ENCODE data around the gene MAGOHB. TPM values are rescaled to one million over a fixed set of nuclear protein-coding genes. Genes with fewer than 3 reads are reported as not detected.

MAGOHB gene
- total RNA-seq, 1 experiment from 2014 or later, result 36.8 TPM

DNA sequence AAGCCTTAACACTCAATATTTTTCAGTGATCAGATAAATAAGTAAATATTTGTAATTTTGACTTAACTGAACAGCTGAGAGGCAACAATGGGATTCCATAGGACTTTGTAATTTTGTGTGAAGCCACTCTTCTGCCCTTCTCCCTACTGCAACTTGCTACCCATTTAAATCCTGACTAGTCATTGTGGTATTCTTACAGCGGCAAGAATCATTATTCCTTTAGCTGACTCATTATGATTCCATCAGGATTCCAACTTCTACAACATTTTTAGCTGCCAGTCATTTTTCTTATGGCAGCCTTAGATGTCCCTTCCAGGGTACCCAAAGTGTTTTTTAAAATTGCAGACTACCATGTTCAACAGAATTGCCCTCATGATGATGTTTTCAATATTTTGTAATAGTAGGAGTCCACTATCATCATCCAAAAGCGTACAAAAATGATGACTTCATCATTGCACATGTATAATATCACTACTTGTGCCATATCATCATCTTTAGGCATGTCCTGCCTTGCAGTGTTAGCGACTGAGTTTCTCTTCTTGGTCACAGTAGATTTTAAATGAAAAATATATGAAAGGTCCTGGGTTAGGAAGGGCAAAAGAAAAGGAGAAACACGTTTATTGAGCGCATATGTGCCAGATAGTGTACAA lies 5.1 kb upstream of the MAGOHB start:
- peak; percentile 85 for DNase-seq

DNA sequence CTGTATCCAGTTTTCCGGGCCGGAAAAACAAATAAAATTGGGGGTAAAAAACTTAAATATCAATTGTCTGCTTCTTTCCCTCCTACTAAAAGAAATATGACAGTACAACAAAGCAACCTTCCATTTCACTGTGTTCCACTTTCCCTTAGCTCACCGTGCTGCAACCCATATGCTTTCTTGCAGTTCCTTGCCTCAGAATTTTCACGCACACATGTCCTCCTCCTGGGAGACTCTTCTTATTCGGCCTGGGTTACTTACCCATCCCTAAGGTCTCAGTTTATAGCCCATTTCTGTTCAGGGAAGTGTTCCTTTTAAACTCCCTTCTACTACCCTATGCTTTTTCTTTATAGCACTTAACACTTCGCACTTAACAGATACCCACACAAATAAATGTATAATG lies 4.5 kb upstream of the MAGOHB start:
- H3K4me2 ChIP-seq (ENCODE audit: low read length), result peak overlapping the region; percentile 44
- H3K4me1 ChIP-seq (ENCODE audit: insufficient read depth, low read length), result peaks cover 46% of the 10 kb centered on the region
- no peak for ATAC-seq
- no peaks in the 10 kb centered on the region for H3K9me3 ChIP-seq (ENCODE audit: low read length)
- intact Hi-C loops (cut with micrococcal nuclease), result loop anchor here (5.0 kb wide), 1 partner anchor 134 kb away; no protein-coding TSS in a partner anchor
- no peaks in the 10 kb centered on the region for H3K27me3 ChIP-seq (ENCODE audit: low read length)
- H3K27ac ChIP-seq (ENCODE audit: low read length), result peak overlapping the region; percentile 77
- TF ChIP-seq EZH2 (IDR thresholded peaks at IDR 0.05; ENCODE audit: low read length, unreplicated experiment) (no peak), EZH2phosphoT487 (IDR thresholded peaks at IDR 0.05; ENCODE audit: borderline replicate concordance, low read length) (no peak)
- TF ChIP-seq, protein P1, sequence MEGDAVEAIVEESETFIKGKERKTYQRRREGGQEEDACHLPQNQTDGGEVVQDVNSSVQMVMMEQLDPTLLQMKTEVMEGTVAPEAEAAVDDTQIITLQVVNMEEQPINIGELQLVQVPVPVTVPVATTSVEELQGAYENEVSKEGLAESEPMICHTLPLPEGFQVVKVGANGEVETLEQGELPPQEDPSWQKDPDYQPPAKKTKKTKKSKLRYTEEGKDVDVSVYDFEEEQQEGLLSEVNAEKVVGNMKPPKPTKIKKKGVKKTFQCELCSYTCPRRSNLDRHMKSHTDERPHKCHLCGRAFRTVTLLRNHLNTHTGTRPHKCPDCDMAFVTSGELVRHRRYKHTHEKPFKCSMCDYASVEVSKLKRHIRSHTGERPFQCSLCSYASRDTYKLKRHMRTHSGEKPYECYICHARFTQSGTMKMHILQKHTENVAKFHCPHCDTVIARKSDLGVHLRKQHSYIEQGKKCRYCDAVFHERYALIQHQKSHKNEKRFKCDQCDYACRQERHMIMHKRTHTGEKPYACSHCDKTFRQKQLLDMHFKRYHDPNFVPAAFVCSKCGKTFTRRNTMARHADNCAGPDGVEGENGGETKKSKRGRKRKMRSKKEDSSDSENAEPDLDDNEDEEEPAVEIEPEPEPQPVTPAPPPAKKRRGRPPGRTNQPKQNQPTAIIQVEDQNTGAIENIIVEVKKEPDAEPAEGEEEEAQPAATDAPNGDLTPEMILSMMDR (conservative IDR thresholded peaks at IDR 0.05; ENCODE audit: low read depth, low read length), result no peak
- no peaks in the 10 kb centered on the region for H3K9me2 ChIP-seq (replicated peaks; ENCODE audit: low read length)
- 0 out of 2 replicates have a peak, but pooled peaks cover 4% of the 10 kb centered on the region for H3K36me3 ChIP-seq (ENCODE audit: low read depth, low read length)
- CTCF ChIA-PET, result no interaction called here
- H4K20me1 ChIP-seq (ENCODE audit: low read length), result no peaks in the 10 kb centered on the region
- H3K9ac ChIP-seq (ENCODE audit: low read length), result no peak overlapping the region
- BruUV-seq (replicated peaks), result no TSS peak
- H3K4me3 ChIP-seq (ENCODE audit: low read length), result no peak overlapping the region
- no peaks in the 10 kb centered on the region for H3F3A ChIP-seq (ENCODE audit: low read length, unreplicated experiment)
- H2AFZ ChIP-seq (ENCODE audit: low read length), result no peak overlapping the region
- peaks cover 5% of the 10 kb centered on the region for H3K79me2 ChIP-seq (ENCODE audit: low read length)
- POLR2A ChIA-PET (ENCODE audit: unreplicated experiment), result no interaction called here
- no peak for DNase-seq

More for the DNA sequence above, 5.1 kb upstream of the MAGOHB start:
- Histone ChIP-seq H3K79me2 (ENCODE audit: low read length) (no peaks in the 10 kb centered on the region), H3K4me1 (ENCODE audit: insufficient read depth, low read length) (peaks cover 46% of the 10 kb centered on the region), H3K36me3 (ENCODE audit: low read depth, low read length) (0 out of 2 replicates have a peak, but pooled peaks cover 4% of the 10 kb centered on the region), H3K27ac (ENCODE audit: low read length) (peak overlapping the region; percentile 77), H3K27me3 (ENCODE audit: low read length) (no peaks in the 10 kb centered on the region), H3K9me3 (ENCODE audit: low read length) (no peaks in the 10 kb centered on the region), H3K4me3 (ENCODE audit: low read length) (no peak overlapping the region), H3K9ac (ENCODE audit: low read length) (no peak overlapping the region), H3K4me2 (ENCODE audit: low read length) (peak overlapping the region; percentile 65), H3F3A (ENCODE audit: low read length, unreplicated experiment) (no peaks in the 10 kb centered on the region), H3K9me2 (replicated peaks; ENCODE audit: low read length) (no peaks in the 10 kb centered on the region), H4K20me1 (ENCODE audit: low read length) (no peaks in the 10 kb centered on the region), H2AFZ (ENCODE audit: low read length) (no peak overlapping the region)
- no TSS peak for BruUV-seq (replicated peaks)
- intact Hi-C loops (cut with micrococcal nuclease), result loop anchor here (5.0 kb wide), 1 partner anchor 134 kb away; no protein-coding TSS in a partner anchor
- ChIA-PET POLR2A (ENCODE audit: unreplicated experiment) (no interaction called here), CTCF (no interaction called here)
- ATAC-seq, result peak; percentile 84
- TF ChIP-seq EZH2 (IDR thresholded peaks at IDR 0.05; ENCODE audit: low read length, unreplicated experiment) (no peak), EZH2phosphoT487 (IDR thresholded peaks at IDR 0.05; ENCODE audit: borderline replicate concordance, low read length) (no peak)
- TF ChIP-seq, protein P1 (conservative IDR thresholded peaks at IDR 0.05; ENCODE audit: low read depth, low read length), result no peak

DNA sequence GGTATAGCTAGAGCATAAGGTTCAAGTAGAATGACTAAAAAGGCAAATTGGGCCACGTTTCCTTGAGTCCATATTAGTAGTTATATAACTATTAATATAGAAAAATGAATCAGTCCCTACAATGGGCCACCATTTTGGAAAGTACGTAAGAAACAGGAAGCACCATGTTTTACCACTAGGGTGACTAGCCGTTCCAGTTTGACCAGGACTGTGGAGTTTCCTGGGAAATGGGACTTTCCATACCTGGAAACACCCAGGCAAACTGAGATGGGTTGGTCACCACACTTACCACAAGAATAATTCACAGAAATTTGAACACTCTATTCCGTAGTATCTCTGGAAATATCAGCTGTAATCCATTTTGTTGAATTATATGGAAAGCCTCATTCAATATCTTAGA lies 2.1 kb upstream of the MAGOHB start:
- no peaks in the 10 kb centered on the region for H3K9me3 ChIP-seq (ENCODE audit: low read length)
- H3K27me3 ChIP-seq (ENCODE audit: low read length), result no peaks in the 10 kb centered on the region
- TF ChIP-seq, protein P1 (conservative IDR thresholded peaks at IDR 0.05; ENCODE audit: low read depth, low read length), result no peak; the same call in 1 of the 2 replicates
- H3K9me2 ChIP-seq (replicated peaks; ENCODE audit: low read length), result no peaks in the 10 kb centered on the region
- peak overlapping the region; percentile 28; the same call in 1 of the 2 replicates for H2AFZ ChIP-seq (ENCODE audit: low read length)
- no peak for ATAC-seq
- peaks cover 29% of the 10 kb centered on the region for H3K79me2 ChIP-seq (ENCODE audit: low read length)
- POLR2A ChIA-PET (ENCODE audit: unreplicated experiment), result no interaction called here
- peaks cover 54% of the 10 kb centered on the region for H3K4me1 ChIP-seq (ENCODE audit: insufficient read depth, low read length)
- DNase-seq, result peak; percentile 42
- H3K9ac ChIP-seq (ENCODE audit: low read length), result no peak overlapping the region
- CTCF ChIA-PET, result no interaction called here
- BruUV-seq (replicated peaks), result no TSS peak
- H4K20me1 ChIP-seq (ENCODE audit: low read length), result no peaks in the 10 kb centered on the region
- H3K36me3 ChIP-seq (ENCODE audit: low read depth, low read length), result 0 out of 2 replicates have a peak, but pooled peaks cover 4% of the 10 kb centered on the region
- no peak overlapping the region for H3K4me3 ChIP-seq (ENCODE audit: low read length)
- intact Hi-C loops (cut with micrococcal nuclease), result loop anchor here (5.0 kb wide), 1 partner anchor 137 kb away; no protein-coding TSS in a partner anchor
- peak overlapping the region; percentile 23 for H3K27ac ChIP-seq (ENCODE audit: low read length)
- no peaks in the 10 kb centered on the region for H3F3A ChIP-seq (ENCODE audit: low read length, unreplicated experiment)
- 0 out of 2 replicates have a peak overlapping the region, but pooled peaks have one; percentile 9 for H3K4me2 ChIP-seq (ENCODE audit: low read length)
